Activated naive CD4-positive, alpha-beta T cell treated with anti-CD3 and anti-CD28 coated beads for 36 hours (primary cell): Measurements from ENCODE around the gene SYAP1. TPM values are rescaled to one million over a fixed set of nuclear protein-coding genes. Genes with fewer than 3 reads are reported as not detected.
A peak's percentile ranks its signal among the peaks of the same experiment; 100 is the strongest.
"Not testable (repeated sequence)": the region's sequence is repeated elsewhere in the genome, so short reads cannot be mapped to it uniquely, and the experiment has no call there.

Experiments used
- CTCF ChIA-PET: fragments of 350-600 bp; sonication (Branson Sonifier 250); formaldehyde crosslinking; loops from one replicate; lab custom pipeline; 2021; ENCODE audit warnings: antibody characterized with exemption; lab: Charles Lee
- DNase-seq: peaks from one replicate; pipeline ENCODE4 v3.0.0-alpha.2; 2020
- H3K27ac Mint-ChIP-seq: one replicate; pipeline ENCODE4 v1.8.0; 2021; ENCODE audit warnings: mild to moderate bottlenecking, mixed read lengths
- H3K27me3 Mint-ChIP-seq: one replicate; pipeline ENCODE4 v1.8.0; 2021; ENCODE audit warnings: low read depth, mixed read lengths
- H3K36me3 Mint-ChIP-seq: one replicate; pipeline ENCODE4 v1.8.0; 2021; ENCODE audit warnings: low read depth, mixed read lengths
- H3K4me1 Mint-ChIP-seq: one replicate; pipeline ENCODE4 v1.8.0; 2021; ENCODE audit warnings: low read depth, mixed read lengths
- H3K4me3 Mint-ChIP-seq: one replicate; pipeline ENCODE4 v1.8.0; 2021; ENCODE audit warnings: mild to moderate bottlenecking, moderate library complexity, mixed read lengths
- H3K9me3 Mint-ChIP-seq: one replicate; pipeline ENCODE4 v1.8.0; 2021; ENCODE audit warnings: mixed read lengths
- intact Hi-C: fragments of 100-400 bp; cut with micrococcal nuclease; formaldehyde crosslinking; loops from one replicate; pipeline ENCODE4 v1.15.1; 2023
- total RNA-seq, 2 experiments: library from RNA; stranded (reverse); gene quantifications; one replicate each; pipeline ENCODE4 v1.2.3, GENCODE V29; 2021

SYAP1 gene
- total RNA-seq, 2 experiments from 2014 or later = 17.1 to 18.9 TPM

- Mint-ChIP-seq H3K9me3 (no peaks in the 10 kb centered on the region), H3K4me3 (no peak overlapping the region), H3K27me3 (no peaks in the 10 kb centered on the region), H3K36me3 (no peaks in the 10 kb centered on the region), H3K27ac (no peak overlapping the region), H3K4me1 (no peaks in the 10 kb centered on the region)
- CTCF ChIA-PET = interaction anchor here (0.6 kb wide), 1 partner anchor 158 kb away, joined by 3 read pairs; no protein-coding TSS in a partner anchor
- intact Hi-C loops = no loop called here
- DNase-seq = no peak
Measured at GRCh38 chrX:16765594-16765993, 46.2 kb downstream of the SYAP1 start.

GRCh38 chrX:16770970-16771482 is 51.6 kb downstream of the SYAP1 start:
- CTCF ChIA-PET = no interaction called here
- DNase-seq = no peak
- Mint-ChIP-seq H3K9me3 (no peaks in the 10 kb centered on the region), H3K4me3 (no peak overlapping the region), H3K27me3 (no peaks in the 10 kb centered on the region), H3K4me1 (no peaks in the 10 kb centered on the region), H3K36me3 (no peaks in the 10 kb centered on the region), H3K27ac (no peak overlapping the region)
- intact Hi-C loops = no loop called here

- intact Hi-C loops = no loop called here
- CTCF ChIA-PET = no interaction called here
- DNase-seq = no peak
- H3K4me1 Mint-ChIP-seq = no peaks in the 10 kb centered on the region
- no peaks in the 10 kb centered on the region for H3K27me3 Mint-ChIP-seq
- no peaks in the 10 kb centered on the region for H3K36me3 Mint-ChIP-seq
- no peak overlapping the region for H3K4me3 Mint-ChIP-seq
- no peaks in the 10 kb centered on the region for H3K9me3 Mint-ChIP-seq
- no peak overlapping the region for H3K27ac Mint-ChIP-seq
Measured at GRCh38 chrX:16771483-16772398, 52.3 kb downstream of the SYAP1 start.

GRCh38 chrX:16772460-16772859 is 53.0 kb downstream of the SYAP1 start:
- Mint-ChIP-seq H3K9me3 (no peaks in the 10 kb centered on the region), H3K4me1 (no peaks in the 10 kb centered on the region), H3K36me3 (no peaks in the 10 kb centered on the region), H3K4me3 (no peak overlapping the region), H3K27ac (no peak overlapping the region), H3K27me3 (no peaks in the 10 kb centered on the region)
- no peak for DNase-seq
- CTCF ChIA-PET = no interaction called here
- intact Hi-C loops = no loop called here

- intact Hi-C loops = no loop called here
- no peak for DNase-seq
- no peaks in the 10 kb centered on the region for H3K9me3 Mint-ChIP-seq
- no peak overlapping the region for H3K27ac Mint-ChIP-seq
- no peaks in the 10 kb centered on the region for H3K36me3 Mint-ChIP-seq
- no peaks in the 10 kb centered on the region for H3K4me1 Mint-ChIP-seq
- no peak overlapping the region for H3K4me3 Mint-ChIP-seq
- CTCF ChIA-PET = no interaction called here
- no peaks in the 10 kb centered on the region for H3K27me3 Mint-ChIP-seq
Measured at GRCh38 chrX:16774746-16775145, 55.3 kb downstream of the SYAP1 start.

- no peak for DNase-seq
- Mint-ChIP-seq H3K9me3 (no peaks in the 10 kb centered on the region), H3K27me3 (no peaks in the 10 kb centered on the region), H3K36me3 (no peaks in the 10 kb centered on the region), H3K4me1 (no peaks in the 10 kb centered on the region), H3K4me3 (no peak overlapping the region), H3K27ac (no peak overlapping the region)
- intact Hi-C loops = no loop called here
- CTCF ChIA-PET = no interaction called here
Measured at GRCh38 chrX:16778545-16778944, 59.1 kb downstream of the SYAP1 start.

GRCh38 chrX:16778993-16779392 is 59.6 kb downstream of the SYAP1 start:
- DNase-seq = no peak
- Mint-ChIP-seq H3K4me1 (no peaks in the 10 kb centered on the region), H3K4me3 (no peak overlapping the region), H3K9me3 (no peaks in the 10 kb centered on the region), H3K27ac (no peak overlapping the region), H3K36me3 (no peaks in the 10 kb centered on the region), H3K27me3 (no peaks in the 10 kb centered on the region)
- CTCF ChIA-PET = no interaction called here
- intact Hi-C loops = no loop called here

GRCh38 chrX:16779815-16780214 is 60.4 kb downstream of the SYAP1 start:
- H3K27me3 Mint-ChIP-seq, CTCF ChIA-PET, H3K27ac Mint-ChIP-seq, H3K36me3 Mint-ChIP-seq, H3K4me3 Mint-ChIP-seq, H3K9me3 Mint-ChIP-seq, H3K4me1 Mint-ChIP-seq, DNase-seq, intact Hi-C loops: not testable (repeated sequence)

GRCh38 chrX:16783452-16783851 is 64.0 kb downstream of the SYAP1 start:
- H3K36me3 Mint-ChIP-seq = peaks cover 1% of the 10 kb centered on the region
- no peak overlapping the region for H3K27ac Mint-ChIP-seq
- H3K9me3 Mint-ChIP-seq = no peaks in the 10 kb centered on the region
- H3K4me3 Mint-ChIP-seq = no peak overlapping the region
- CTCF ChIA-PET = no interaction called here
- no peaks in the 10 kb centered on the region for H3K27me3 Mint-ChIP-seq
- no peak for DNase-seq
- H3K4me1 Mint-ChIP-seq = peaks cover 9% of the 10 kb centered on the region
- intact Hi-C loops = no loop called here

GRCh38 chrX:16784440-16784839 is 65.0 kb downstream of the SYAP1 start:
- H3K27ac Mint-ChIP-seq, CTCF ChIA-PET, H3K4me3 Mint-ChIP-seq, DNase-seq, H3K9me3 Mint-ChIP-seq, H3K27me3 Mint-ChIP-seq, H3K36me3 Mint-ChIP-seq, intact Hi-C loops, H3K4me1 Mint-ChIP-seq: not testable (repeated sequence)

GRCh38 chrX:16785247-16786138 is 66.1 kb downstream of the SYAP1 start:
- Mint-ChIP-seq H3K9me3 (no peaks in the 10 kb centered on the region), H3K4me1 (peaks cover 9% of the 10 kb centered on the region), H3K36me3 (peaks cover 2% of the 10 kb centered on the region), H3K4me3 (peak overlapping the region; percentile 83), H3K27me3 (no peaks in the 10 kb centered on the region), H3K27ac (peak overlapping the region; percentile 72)
- DNase-seq = peak; percentile 4
- CTCF ChIA-PET = no interaction called here
- intact Hi-C loops = loop anchor here (1.0 to 5.0 kb wide), 9 partner anchors 40 to 1448 kb away; partner anchors contain the start of genes PIGA, RBBP7, REPS2 and SYAP1

GRCh38 chrX:16786139-16786790 is 66.9 kb downstream of the SYAP1 start, which contains the start of gene TXLNG:
TSS of gene TXLNG (plus strand) at chrX:16786466. CDS start at chrX:16786488, 22 bp downstream.
- Mint-ChIP-seq H3K36me3 (peaks cover 2% of the 10 kb centered on the region), H3K27me3 (no peaks in the 10 kb centered on the region)
- intact Hi-C loops = loop anchor here (1.0 to 5.0 kb wide), 9 partner anchors 39 to 1449 kb away; partner anchors contain the start of genes PIGA, RBBP7, REPS2 and SYAP1

More at GRCh38 chrX:16786139-16786790, 66.9 kb downstream of the SYAP1 start, which contains the start of gene TXLNG:
- H3K9me3 Mint-ChIP-seq = no peaks in the 10 kb centered on the region
- DNase-seq = peak; percentile 95
- CTCF ChIA-PET = no interaction called here
- peaks cover 9% of the 10 kb centered on the region for H3K4me1 Mint-ChIP-seq
- H3K4me3 Mint-ChIP-seq = peak within 1 kb of the TSS; percentile 83
- peak within 1 kb of the TSS; percentile 72 for H3K27ac Mint-ChIP-seq
